GM18519 (cell line): Measurements from ENCODE around the gene SDC4.

Source experiments
- ATAC-seq: cut with Tn5 transposase; IDR thresholded peaks from one replicate; pipeline ENCODE4 v1.9.1; 2021; ENCODE audit warnings: mild to moderate bottlenecking, moderate library complexity; ENCODE audit not compliant: unreplicated experiment, low FRiP score

Gene SDC4

DNA sequence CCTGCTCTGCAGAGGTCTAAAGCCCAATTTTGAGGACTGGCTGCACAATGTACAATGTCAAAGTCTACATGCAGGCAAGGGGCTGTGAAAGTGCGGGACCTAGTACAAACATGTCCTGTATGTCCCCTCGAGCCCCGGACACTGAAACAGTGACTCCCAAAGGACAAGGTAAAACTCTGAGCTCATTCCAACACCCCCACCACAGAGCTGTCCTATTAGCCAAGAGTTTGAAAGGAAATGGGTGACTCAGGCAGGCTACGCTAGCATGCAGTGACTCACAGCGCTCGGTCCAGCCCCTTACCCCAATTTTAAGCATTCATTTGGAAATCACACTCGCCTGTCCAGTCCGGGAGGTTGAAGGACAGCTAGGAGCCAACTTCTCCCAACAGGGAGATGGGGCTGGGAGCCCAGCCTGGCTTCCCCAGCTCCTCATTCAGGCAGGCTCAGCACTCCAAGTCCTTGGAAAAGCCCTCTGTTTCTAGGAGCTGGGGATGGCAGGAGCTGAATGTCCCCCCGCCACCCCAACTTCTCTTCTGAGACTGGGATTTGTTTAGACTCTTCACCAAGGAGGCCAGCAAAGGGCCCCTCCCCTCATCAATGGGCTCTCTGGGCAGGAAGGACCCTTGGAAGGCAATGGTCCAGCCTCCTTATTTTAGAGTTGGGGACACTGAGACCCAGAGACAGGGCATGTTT, 3.9 kb downstream of the SDC4 start:
- ATAC-seq, result no peak

DNA sequence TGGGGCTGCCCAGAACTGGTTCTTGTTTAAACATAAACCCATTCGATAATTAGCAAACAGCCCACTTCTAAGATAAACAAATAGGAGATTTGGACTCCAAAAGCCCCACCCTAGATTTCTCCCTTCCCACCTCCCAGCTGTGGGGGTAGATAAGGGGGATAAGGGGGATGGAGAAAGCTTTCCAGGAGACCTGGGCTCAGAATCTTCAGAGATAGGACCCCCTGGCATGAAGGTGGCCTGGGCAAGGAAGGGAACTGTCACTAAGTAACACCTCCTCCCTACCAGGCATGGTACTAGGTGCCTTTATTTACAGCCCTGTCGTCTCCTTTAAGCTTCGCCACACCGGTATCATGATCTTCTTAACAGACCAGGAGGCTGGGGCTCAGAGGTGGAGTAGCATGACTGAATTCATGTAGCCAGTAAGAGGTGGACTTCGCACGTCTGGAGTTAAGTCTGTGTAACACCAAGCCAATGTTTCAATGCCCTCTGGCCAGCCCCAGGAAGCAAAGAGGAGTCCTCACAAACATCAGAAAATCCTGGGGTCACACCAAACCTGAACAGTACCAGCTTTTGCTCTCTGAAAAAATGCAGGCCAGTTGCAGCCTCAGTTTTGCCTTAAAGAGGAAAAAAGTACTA, 4.6 kb downstream of the SDC4 start:
- ATAC-seq, result no peak

GRCh38 chr20:45342855-45343531, 5.2 kb downstream of the SDC4 start:
- no peak for ATAC-seq

- ATAC-seq, result no peak
These were observed 6.0 kb downstream of the SDC4 start for GRCh38 chr20:45341939-45342854.

DNA sequence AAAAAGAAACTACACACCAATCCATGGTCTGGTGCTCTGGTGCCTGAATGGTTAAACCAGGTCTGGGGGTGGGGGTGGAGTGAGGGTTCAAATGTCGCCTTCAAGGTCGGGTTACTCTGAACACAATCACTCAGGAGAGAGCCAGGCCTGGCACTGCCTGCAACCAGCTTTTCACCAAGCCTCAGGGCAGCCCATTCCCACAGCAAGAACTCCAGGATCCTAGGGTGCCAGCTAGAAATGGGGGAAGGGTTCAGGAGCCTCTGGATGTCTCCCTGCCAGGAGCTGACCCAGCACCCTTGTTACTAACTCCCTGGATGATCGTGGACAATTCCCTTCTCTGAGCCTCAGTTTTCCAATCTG, 6.7 kb downstream of the SDC4 start:
- ATAC-seq, result no peak

GRCh38 chr20:45340951-45341350, 7.3 kb downstream of the SDC4 start:
- ATAC-seq, result no peak

DNA sequence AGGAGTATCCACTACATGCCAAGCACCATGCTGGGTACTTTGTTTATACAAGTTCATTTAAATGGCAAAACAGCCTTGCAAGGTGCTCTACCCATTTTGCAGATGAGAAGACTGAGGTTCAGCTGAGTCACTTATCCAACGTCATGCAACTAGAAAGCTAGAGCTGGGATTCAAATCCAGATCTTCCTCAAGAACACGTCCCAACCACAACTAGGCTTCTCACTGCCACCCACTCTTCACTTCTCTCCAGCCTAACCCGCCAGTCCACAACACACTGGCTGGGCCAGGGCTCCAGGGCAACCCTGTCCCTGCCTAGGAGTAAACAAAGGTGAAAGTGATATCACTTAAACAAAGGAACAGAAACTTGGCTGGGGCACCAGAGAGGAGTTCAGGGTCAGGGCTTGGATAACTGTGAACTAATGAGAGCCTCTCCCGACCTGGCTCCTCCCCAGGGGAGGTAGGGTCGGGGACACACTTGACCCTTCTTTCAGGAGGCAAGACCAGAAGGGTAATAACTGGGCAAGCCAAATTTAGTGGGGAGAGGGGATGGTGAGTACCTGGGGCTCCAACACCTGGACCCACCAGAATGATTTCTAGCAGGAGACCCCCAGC, 7.9 kb downstream of the SDC4 start:
- no peak for ATAC-seq

- no peak for ATAC-seq
These were observed 8.4 kb downstream of the SDC4 start for GRCh38 chr20:45339799-45340198.

- no peak for ATAC-seq
These were observed 9.1 kb downstream of the SDC4 start for GRCh38 chr20:45339084-45339483.

DNA sequence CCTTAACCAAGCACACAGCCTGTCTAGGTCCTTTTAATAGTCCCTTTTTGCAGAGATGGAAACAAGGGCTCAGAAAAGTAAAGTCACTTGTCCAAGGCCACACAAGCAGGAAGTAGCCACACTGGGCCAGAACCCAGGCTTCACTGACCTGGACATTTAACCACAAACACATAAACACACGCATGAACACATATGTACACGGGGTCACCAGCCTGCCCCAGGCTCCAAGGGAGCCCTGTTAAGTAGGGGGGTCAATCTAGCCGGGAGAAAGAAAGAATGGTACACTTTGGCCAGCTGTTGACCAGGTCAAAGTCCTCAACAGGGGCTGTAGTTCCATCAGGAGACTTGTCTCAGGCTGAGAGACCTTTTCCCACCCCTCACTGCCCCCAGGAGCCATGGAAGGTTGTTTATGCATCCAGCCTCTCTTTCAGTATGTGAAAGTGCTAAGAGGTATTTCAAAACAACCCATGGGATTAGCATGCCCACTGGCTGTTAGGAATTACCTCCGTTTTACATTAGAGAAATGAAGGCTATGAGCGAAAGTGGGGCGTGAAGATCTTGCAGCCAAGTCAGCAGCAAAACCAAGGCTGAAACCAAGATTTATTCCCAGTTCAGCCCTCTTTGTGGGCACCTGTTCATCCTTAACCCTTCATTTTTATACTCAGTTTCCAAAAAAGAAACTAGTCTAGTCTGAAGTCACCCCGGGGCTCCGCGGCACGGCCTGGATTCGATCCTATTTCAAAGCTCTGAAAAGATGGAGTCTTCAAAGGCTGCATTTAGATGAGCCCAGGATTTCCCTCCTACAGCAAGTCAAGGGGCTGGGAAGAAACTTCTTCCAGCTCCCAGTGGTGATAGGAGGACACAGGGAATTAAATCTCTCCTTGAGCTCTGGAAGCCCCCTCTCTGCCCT, 9.8 kb downstream of the SDC4 start:
- no peak for ATAC-seq

GRCh38 chr20:45337367-45338120, 10.7 kb downstream of the SDC4 start:
- ATAC-seq, result no peak

- no peak for ATAC-seq
These were observed 11.5 kb downstream of the SDC4 start for GRCh38 chr20:45336530-45337366.

DNA sequence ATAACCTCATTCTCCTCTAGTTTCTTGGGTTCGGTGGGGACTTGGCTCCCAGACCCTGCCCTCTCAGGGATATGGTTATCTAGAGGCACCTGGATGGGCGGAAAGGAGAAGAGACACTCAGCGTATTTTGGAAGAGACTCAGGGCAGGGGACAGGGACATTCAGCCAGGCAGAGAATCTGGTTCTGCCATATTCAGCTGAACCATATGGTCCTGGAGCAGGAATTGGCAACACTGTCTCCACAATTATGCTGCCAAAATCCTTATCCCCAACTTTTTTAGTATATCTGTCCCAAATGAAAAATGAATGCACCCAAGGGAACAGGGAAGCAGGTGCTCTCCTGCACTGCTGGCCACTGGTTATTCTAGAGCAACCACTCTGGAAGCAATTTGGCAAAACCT, 17.7 kb downstream of the SDC4 start:
- no peak for ATAC-seq

GRCh38 chr20:45329497-45330319, 18.5 kb downstream of the SDC4 start:
- ATAC-seq, result no peak

GRCh38 chr20:45328451-45328850, 19.8 kb downstream of the SDC4 start:
- no peak for ATAC-seq

- no peak for ATAC-seq
These were observed 22.9 kb downstream of the SDC4 start for GRCh38 chr20:45325371-45325770.

- no peak for ATAC-seq
These were observed 24.5 kb downstream of the SDC4 start for GRCh38 chr20:45323731-45324130.
